OCI-LY1 (cell line): Measurements from ENCODE around the gene GRIA1.
"Not testable (repeated sequence)": the region's sequence is repeated elsewhere in the genome, so short reads cannot be mapped to it uniquely, and the experiment has no call there.

Source experiments
- H2AFZ ChIP-seq: fragments of 200-600 bp; sonication (generic), shearing (Covaris generic); 2 replicates; pipeline ENCODE4 v1.6.0; 2014; ENCODE audit warnings: antibody characterized with exemption, mild to moderate bottlenecking, low read length
- H3F3A ChIP-seq: fragments of 200-600 bp; sonication (generic), shearing (Covaris generic); 2 replicates; pipeline ENCODE4 v1.6.0; 2014; ENCODE audit warnings: mild to moderate bottlenecking, antibody characterized with exemption, low read length, moderate library complexity; ENCODE audit not compliant: insufficient read depth
- H3K27ac ChIP-seq: fragments of 200-600 bp; sonication (generic); 2 replicates; pipeline ENCODE4 v1.5.1; 2014; ENCODE audit warnings: low read length, mixed run types, mild to moderate bottlenecking, low read depth; ENCODE audit not compliant: poor library complexity, severe bottlenecking
- H3K27me3 ChIP-seq: fragments of 200-600 bp; sonication (generic); 2 replicates; pipeline ENCODE4 v1.6.0; 2014; ENCODE audit warnings: antibody characterized with exemption, mild to moderate bottlenecking, low read length, moderate library complexity; ENCODE audit not compliant: insufficient read depth
- H3K36me3 ChIP-seq: fragments of 200-600 bp; sonication (generic); 2 replicates; pipeline ENCODE4 v1.6.1; 2014; ENCODE audit warnings: mild to moderate bottlenecking, antibody characterized with exemption, low read length, moderate library complexity, mixed read lengths; ENCODE audit not compliant: insufficient read depth
- H3K4me1 ChIP-seq: fragments of 200-600 bp; sonication (generic); 2 replicates; pipeline ENCODE4 v1.5.1; 2014; ENCODE audit warnings: mild to moderate bottlenecking, low read length, moderate library complexity; ENCODE audit not compliant: insufficient read depth, severe bottlenecking
- H3K4me2 ChIP-seq: fragments of 200-600 bp; sonication (generic), shearing (Covaris generic); 2 replicates; pipeline ENCODE4 v1.6.1; 2014; ENCODE audit warnings: low read length
- H3K4me3 ChIP-seq: fragments of 200-600 bp; sonication (generic); 2 replicates; pipeline ENCODE4 v1.5.1; 2014; ENCODE audit warnings: low read length, low read depth, mild to moderate bottlenecking, mixed read lengths; ENCODE audit not compliant: poor library complexity, severe bottlenecking
- H3K79me2 ChIP-seq: fragments of 200-600 bp; shearing (Covaris generic); 2 replicates; pipeline ENCODE4 v1.6.1; 2016; ENCODE audit warnings: mixed run types, low read length, mixed read lengths; ENCODE audit not compliant: insufficient read depth
- H3K9ac ChIP-seq: fragments of 200-600 bp; sonication (generic), shearing (Covaris generic); 2 replicates; pipeline ENCODE4 v1.6.1; 2014; ENCODE audit warnings: mild to moderate bottlenecking, low read length, mixed read lengths
- H3K9me2 ChIP-seq: fragments of 200-600 bp; sonication (generic), shearing (Covaris generic); 2 replicates; pipeline ENCODE4 v1.6.1; 2014; ENCODE audit warnings: low read depth, mild to moderate bottlenecking, low read length, mixed read lengths
- H3K9me3 ChIP-seq: fragments of 200-600 bp; shearing (Covaris generic); 2 replicates; pipeline ENCODE4 v1.6.1; 2014; ENCODE audit warnings: low read length, mixed read lengths
- H4K20me1 ChIP-seq: fragments of 200-600 bp; sonication (generic), shearing (Covaris generic); 2 replicates; pipeline ENCODE4 v1.6.0; 2016; ENCODE audit warnings: mild to moderate bottlenecking, low read length; ENCODE audit not compliant: insufficient read depth
- EZH2 ChIP-seq: fragments of 200-600 bp; sonication (generic), shearing (Covaris generic); IDR thresholded peaks from 2 replicates; pipeline ENCODE4 v1.8.0; 2017; ENCODE audit warnings: borderline replicate concordance, mixed run types, mild to moderate bottlenecking, antibody characterized with exemption, low read length, moderate library complexity, mixed read lengths
- TF ChIP-seq, protein P1 (sequence below): fragments of 200-600 bp; sonication (generic), shearing (Covaris generic); IDR thresholded peaks from 2 replicates; pipeline ENCODE4 v1.5.1; 2017; ENCODE audit warnings: mild to moderate bottlenecking, antibody characterized with exemption, low read length, moderate library complexity, mixed read lengths

The GRIA1 gene

GRCh38 chr5:153718713-153719112 is 228.2 kb downstream of the GRIA1 start:
- no peak overlapping the region for H3K9ac ChIP-seq
- no peak overlapping the region for H3K4me2 ChIP-seq
- no peaks in the 10 kb centered on the region for H4K20me1 ChIP-seq
- H2AFZ ChIP-seq = no peak overlapping the region
- no peaks in the 10 kb centered on the region for H3F3A ChIP-seq
- H3K27me3 ChIP-seq = no peaks in the 10 kb centered on the region
- TF ChIP-seq EZH2 = no peak
- TF ChIP-seq, protein P1, sequence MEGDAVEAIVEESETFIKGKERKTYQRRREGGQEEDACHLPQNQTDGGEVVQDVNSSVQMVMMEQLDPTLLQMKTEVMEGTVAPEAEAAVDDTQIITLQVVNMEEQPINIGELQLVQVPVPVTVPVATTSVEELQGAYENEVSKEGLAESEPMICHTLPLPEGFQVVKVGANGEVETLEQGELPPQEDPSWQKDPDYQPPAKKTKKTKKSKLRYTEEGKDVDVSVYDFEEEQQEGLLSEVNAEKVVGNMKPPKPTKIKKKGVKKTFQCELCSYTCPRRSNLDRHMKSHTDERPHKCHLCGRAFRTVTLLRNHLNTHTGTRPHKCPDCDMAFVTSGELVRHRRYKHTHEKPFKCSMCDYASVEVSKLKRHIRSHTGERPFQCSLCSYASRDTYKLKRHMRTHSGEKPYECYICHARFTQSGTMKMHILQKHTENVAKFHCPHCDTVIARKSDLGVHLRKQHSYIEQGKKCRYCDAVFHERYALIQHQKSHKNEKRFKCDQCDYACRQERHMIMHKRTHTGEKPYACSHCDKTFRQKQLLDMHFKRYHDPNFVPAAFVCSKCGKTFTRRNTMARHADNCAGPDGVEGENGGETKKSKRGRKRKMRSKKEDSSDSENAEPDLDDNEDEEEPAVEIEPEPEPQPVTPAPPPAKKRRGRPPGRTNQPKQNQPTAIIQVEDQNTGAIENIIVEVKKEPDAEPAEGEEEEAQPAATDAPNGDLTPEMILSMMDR = no peak
- no peaks in the 10 kb centered on the region for H3K9me2 ChIP-seq
- H3K79me2 ChIP-seq = no peaks in the 10 kb centered on the region
- H3K27ac ChIP-seq = no peak overlapping the region
- no peaks in the 10 kb centered on the region for H3K36me3 ChIP-seq
- no peaks in the 10 kb centered on the region for H3K4me1 ChIP-seq
- no peaks in the 10 kb centered on the region for H3K9me3 ChIP-seq
- no peak overlapping the region for H3K4me3 ChIP-seq

- H3K36me3 ChIP-seq = no peaks in the 10 kb centered on the region
- H4K20me1 ChIP-seq = no peaks in the 10 kb centered on the region
- TF ChIP-seq, protein P1 = no peak
- TF ChIP-seq EZH2 = no peak
- no peaks in the 10 kb centered on the region for H3F3A ChIP-seq
- no peaks in the 10 kb centered on the region for H3K9me2 ChIP-seq
- no peaks in the 10 kb centered on the region for H3K4me1 ChIP-seq
- H3K9me3 ChIP-seq = no peaks in the 10 kb centered on the region
- no peaks in the 10 kb centered on the region for H3K79me2 ChIP-seq
- no peak overlapping the region for H2AFZ ChIP-seq
- no peak overlapping the region for H3K27ac ChIP-seq
- H3K9ac ChIP-seq = no peak overlapping the region
- H3K4me3 ChIP-seq = no peak overlapping the region
- H3K4me2 ChIP-seq = no peak overlapping the region
- H3K27me3 ChIP-seq = no peaks in the 10 kb centered on the region
Observed at GRCh38 chr5:153719324-153719723, 228.9 kb downstream of the GRIA1 start.

DNA sequence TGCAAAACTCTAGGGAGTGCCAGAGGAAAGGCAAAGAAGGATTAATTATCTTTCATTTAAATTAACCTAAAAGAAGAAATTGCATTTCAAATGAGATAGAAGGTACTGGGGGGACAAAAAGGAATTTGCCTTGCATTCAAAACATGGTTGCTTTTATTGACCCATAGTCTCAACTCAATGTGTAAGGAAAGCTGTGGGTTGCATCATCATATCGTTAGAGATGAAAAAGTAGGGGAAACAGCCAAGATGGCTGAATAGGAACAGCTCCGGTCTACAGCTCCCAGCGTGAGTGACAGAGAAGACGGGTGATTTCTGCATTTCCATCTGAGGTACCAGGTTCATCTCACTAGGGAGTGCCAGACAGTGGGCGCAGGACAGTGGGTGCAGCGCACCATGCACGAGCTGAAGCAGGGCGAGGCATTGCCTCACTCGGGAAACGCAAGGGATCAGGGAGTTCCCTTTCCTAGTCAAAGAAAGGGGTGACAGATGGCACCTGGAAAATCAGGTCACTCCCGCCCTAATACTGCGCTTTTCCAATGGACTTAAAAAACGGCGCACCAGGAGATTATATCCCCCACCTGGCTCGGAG is 232.6 kb downstream of the GRIA1 start:
- H3F3A ChIP-seq, H4K20me1 ChIP-seq, H3K36me3 ChIP-seq, H3K9me3 ChIP-seq, H3K4me2 ChIP-seq, H2AFZ ChIP-seq, H3K4me3 ChIP-seq, H3K9me2 ChIP-seq, H3K9ac ChIP-seq, H3K79me2 ChIP-seq, H3K4me1 ChIP-seq, H3K27me3 ChIP-seq, H3K27ac ChIP-seq: not testable (repeated sequence)

GRCh38 chr5:153742060-153742459 is 251.6 kb downstream of the GRIA1 start:
- H3K4me3 ChIP-seq = no peak overlapping the region
- no peaks in the 10 kb centered on the region for H3K9me2 ChIP-seq
- no peaks in the 10 kb centered on the region for H3F3A ChIP-seq
- H3K4me2 ChIP-seq = no peak overlapping the region
- H3K4me1 ChIP-seq = no peaks in the 10 kb centered on the region
- no peaks in the 10 kb centered on the region for H3K36me3 ChIP-seq
- H4K20me1 ChIP-seq = no peaks in the 10 kb centered on the region
- TF ChIP-seq EZH2 = no peak
- TF ChIP-seq, protein P1 = no peak
- H3K9ac ChIP-seq = no peak overlapping the region
- H3K9me3 ChIP-seq = no peaks in the 10 kb centered on the region
- no peak overlapping the region for H2AFZ ChIP-seq
- no peaks in the 10 kb centered on the region for H3K79me2 ChIP-seq
- no peaks in the 10 kb centered on the region; the same call in 1 of the 2 replicates for H3K27me3 ChIP-seq
- no peak overlapping the region for H3K27ac ChIP-seq
